Measurements from ENCODE around the gene PPFIA1. TPM values are rescaled to one million over a fixed set of nuclear protein-coding genes. Genes with fewer than 3 reads are reported as not detected.

PPFIA1 gene
- total and polyA plus RNA-seq, 2 of the 13 experiments (the other 11 are each of a cell fraction or from before 2014, with no cell fraction given) = 29.9 to 45.2 TPM

- no peaks in the 10 kb centered on the region for H3K27me3 ChIP-seq (ENCODE audit: control insufficient read depth in 1 of 2, insufficient read depth in 2 of 2, low read length in 2 of 2)
- FAIRE-seq (no peak), ATAC-seq (no peak), DNase-seq (ENCODE audit: low spot score) (no peak)
- H3K27ac ChIP-seq (ENCODE audit: extremely low read length, insufficient read depth, low read length) = no peak overlapping the region
- in situ Hi-C loops (cut with HindIII; ENCODE audit: extremely low pct_ligation_motif_present, low pct_unique_long_range_greater_than_20kb) (no loop called here), intact Hi-C loops (cut with micrococcal nuclease; ENCODE audit: unreplicated experiment) (no loop called here)
- no peak overlapping the region for H3K4me3 ChIP-seq (replicated peaks in 1 of 3; ENCODE audit: insufficient read depth in 1 of 3, low read depth in 2 of 3, low read length in 3 of 3)
- WGBS (ENCODE audit: low lambda C conversion rate) = 90% methylated on average over 12 of the region's 12 CpGs
- no peaks in the 10 kb centered on the region for H3K9me3 ChIP-seq (ENCODE audit: low read length)
- no peak overlapping the region for H2AFZ ChIP-seq (ENCODE audit: low read length)
- ChIA-PET CTCF (ENCODE audit: low intra/inter-chr PET ratio, low total read pairs) (no interaction called here), POLR2A (no interaction called here)
- no peak overlapping the region for H3K4me2 ChIP-seq (ENCODE audit: low read depth, low read length)
- H3K79me2 ChIP-seq (ENCODE audit: insufficient read depth, low read length) = no peaks in the 10 kb centered on the region
- no peaks in the 10 kb centered on the region for H3K4me1 ChIP-seq (ENCODE audit: insufficient read depth, low read length)
- BruUV-seq (replicated peaks) = no TSS peak
- peaks cover 27 to 69% of the 10 kb centered on the region in 2 experiments; a peak in 4 of 5 replicates for H3K36me3 ChIP-seq (replicated peaks in 1 of 2; ENCODE audit: control insufficient read depth in 1 of 2, insufficient read depth in 2 of 2, low read length in 2 of 2)
- H4K20me1 ChIP-seq (ENCODE audit: insufficient read depth, low read length) = no peaks in the 10 kb centered on the region
- H3K9ac ChIP-seq (ENCODE audit: insufficient read depth, low read depth, low read length) = no peak overlapping the region
- TF ChIP-seq CBX5 (CRISPR knock-in tag; IDR thresholded peaks at IDR 0.05; ENCODE audit: borderline replicate concordance) (no peak), ZNF274 (CRISPR knock-in tag; IDR thresholded peaks at IDR 0.05) (no peak), ZNF354B (CRISPR knock-in tag; IDR thresholded peaks at IDR 0.05) (no peak), POLR2A (IDR thresholded peaks at IDR 0.05; ENCODE audit: insufficient read depth in 1 of 2, low read depth in 2 of 2, low read length in 2 of 2) (no peak), PBX2 (CRISPR knock-in tag; IDR thresholded peaks at IDR 0.05) (no peak), BRCA1 (CRISPR knock-in tag; IDR thresholded peaks at IDR 0.05) (no peak), TRIM22 (IDR thresholded peaks at IDR 0.05) (no peak)
- TF ChIP-seq, protein P1, sequence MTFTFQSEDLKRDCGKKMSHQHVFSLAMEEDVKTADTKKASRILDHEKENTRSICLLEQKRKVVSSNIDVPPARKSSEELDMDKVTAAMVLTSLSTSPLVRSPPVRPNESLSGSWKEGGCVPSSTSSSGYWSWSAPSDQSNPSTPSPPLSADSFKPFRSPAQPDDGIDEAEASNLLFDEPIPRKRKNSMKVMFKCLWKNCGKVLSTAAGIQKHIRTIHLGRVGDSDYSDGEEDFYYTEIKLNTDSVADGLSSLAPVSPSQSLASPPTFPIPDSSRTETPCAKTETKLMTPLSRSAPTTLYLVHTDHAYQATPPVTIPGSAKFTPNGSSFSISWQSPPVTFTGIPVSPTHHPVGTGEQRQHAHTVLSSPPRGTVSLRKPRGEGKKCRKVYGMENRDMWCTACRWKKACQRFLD (CRISPR knock-in tag; IDR thresholded peaks at IDR 0.05; ENCODE audit: borderline replicate concordance) = no peak
Measured at GRCh38 chr11:70376621-70377020, 106.1 kb downstream of the PPFIA1 start.

All from HepG2 (cell line).